ENCODE measurements around the gene UCK1.

The UCK1 gene

GRCh38 chr9:131530546-131530919 lies 530 bp downstream of the UCK1 start:
- no peak for TF ChIP-seq POLR2A (IDR thresholded peaks at IDR 0.05; ENCODE audit: extremely low read depth, insufficient read length)
- no peak for TF ChIP-seq MAX (IDR thresholded peaks at IDR 0.05; ENCODE audit: low read depth, low read length)
- no peak for TF ChIP-seq CTCF (IDR thresholded peaks at IDR 0.05; ENCODE audit: low read depth, low read length)
- TF ChIP-seq MYC (IDR thresholded peaks at IDR 0.05; ENCODE audit: low read depth, low read length): no peak
- H3K4me3 ChIP-seq (ENCODE audit: low read depth, low read length): peak overlapping the region; percentile 68
- no peak for DNase-seq (ENCODE audit: low read depth)

- TF ChIP-seq MAX (IDR thresholded peaks at IDR 0.05; ENCODE audit: low read depth, low read length): no peak
- no peak for TF ChIP-seq MYC (IDR thresholded peaks at IDR 0.05; ENCODE audit: low read depth, low read length)
- TF ChIP-seq POLR2A (IDR thresholded peaks at IDR 0.05; ENCODE audit: extremely low read depth, insufficient read length): no peak
- TF ChIP-seq CTCF (IDR thresholded peaks at IDR 0.05; ENCODE audit: low read depth, low read length): no peak
- peak overlapping the region; percentile 68 for H3K4me3 ChIP-seq (ENCODE audit: low read depth, low read length)
- no peak for DNase-seq (ENCODE audit: low read depth)
Observed at GRCh38 chr9:131529597-131530545, 1.2 kb downstream of the UCK1 start.

- no peak for DNase-seq (ENCODE audit: low read depth)
- H3K4me3 ChIP-seq (ENCODE audit: low read depth, low read length): no peak overlapping the region
- TF ChIP-seq MAX (IDR thresholded peaks at IDR 0.05; ENCODE audit: low read depth, low read length): no peak
- no peak for TF ChIP-seq CTCF (IDR thresholded peaks at IDR 0.05; ENCODE audit: low read depth, low read length)
- TF ChIP-seq MYC (IDR thresholded peaks at IDR 0.05; ENCODE audit: low read depth, low read length): no peak
- no peak for TF ChIP-seq POLR2A (IDR thresholded peaks at IDR 0.05; ENCODE audit: extremely low read depth, insufficient read length)
Observed at GRCh38 chr9:131528886-131529505, 2.1 kb downstream of the UCK1 start.

- DNase-seq (ENCODE audit: low read depth): no peak
- TF ChIP-seq POLR2A (IDR thresholded peaks at IDR 0.05; ENCODE audit: extremely low read depth, insufficient read length) (no peak), MAX (IDR thresholded peaks at IDR 0.05; ENCODE audit: low read depth, low read length) (no peak), MYC (IDR thresholded peaks at IDR 0.05; ENCODE audit: low read depth, low read length) (no peak), CTCF (IDR thresholded peaks at IDR 0.05; ENCODE audit: low read depth, low read length) (no peak)
- H3K4me3 ChIP-seq (ENCODE audit: low read depth, low read length): no peak overlapping the region
Observed at GRCh38 chr9:131528186-131528585, 2.9 kb downstream of the UCK1 start.

- DNase-seq (ENCODE audit: low read depth): no peak
- no peak for TF ChIP-seq MYC (IDR thresholded peaks at IDR 0.05; ENCODE audit: low read depth, low read length)
- TF ChIP-seq CTCF (IDR thresholded peaks at IDR 0.05; ENCODE audit: low read depth, low read length): no peak
- no peak for TF ChIP-seq MAX (IDR thresholded peaks at IDR 0.05; ENCODE audit: low read depth, low read length)
- TF ChIP-seq POLR2A (IDR thresholded peaks at IDR 0.05; ENCODE audit: extremely low read depth, insufficient read length): no peak
- no peak overlapping the region for H3K4me3 ChIP-seq (ENCODE audit: low read depth, low read length)
Observed at GRCh38 chr9:131525643-131526565, 5.2 kb downstream of the UCK1 start.
